Fibroblast of mammary gland (primary cell): ENCODE results near the gene PPP2R5B.
"Not testable (repeated sequence)": the region's sequence is repeated elsewhere in the genome, so short reads cannot be mapped to it uniquely, and the experiment has no call there.

Source experiments
- DNase-seq: peaks from one replicate; pipeline ENCODE4 v3.0.0-alpha.2; 2010; ENCODE audit warnings: low read depth
- H3K4me3 ChIP-seq: 2 replicates; pipeline ENCODE4 v1.5.1; 2011; ENCODE audit warnings: low read depth, mild to moderate bottlenecking, low read length, moderate library complexity; ENCODE audit not compliant: control insufficient read depth
- CTCF ChIP-seq: conservative IDR thresholded peaks from 2 replicates; pipeline ENCODE4 v1.5.1; 2011; ENCODE audit warnings: low read depth, low read length, inconsistent platforms; ENCODE audit not compliant: control insufficient read depth, insufficient read depth

The PPP2R5B gene

DNA sequence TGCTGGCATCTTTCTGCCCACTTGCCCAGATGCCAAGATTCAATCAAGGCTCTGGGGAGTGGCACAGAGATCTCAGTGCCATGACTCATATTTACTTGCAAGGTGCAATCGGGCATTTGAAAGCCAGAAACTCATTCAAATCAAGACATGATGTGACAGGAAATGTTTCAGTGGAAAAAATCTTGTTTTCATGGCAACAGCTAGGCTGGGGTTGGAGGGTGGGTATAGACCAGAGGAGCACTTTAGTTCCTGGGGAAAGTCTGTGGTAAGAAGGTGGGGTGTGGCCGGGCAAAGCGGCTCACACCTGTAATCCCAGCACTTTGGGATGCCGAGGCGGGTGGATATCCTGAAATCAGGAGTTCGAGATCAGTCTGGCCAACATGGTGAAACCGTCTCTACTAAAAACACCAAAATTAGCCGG lies 46.3 kb downstream of the PPP2R5B start:
- DNase-seq: no peak
- no peak for TF ChIP-seq CTCF
- H3K4me3 ChIP-seq: no peak overlapping the region

- no peak for TF ChIP-seq CTCF
- DNase-seq: peak; percentile 63
- peak within 1 kb of the TSS; percentile 22 for H3K4me3 ChIP-seq
These were observed 47.1 kb downstream of the PPP2R5B start, which contains the start of gene MAJIN for GRCh38 chr11:64971421-64972233. Gene MAJIN, minus strand, starts transcription at chr11:64972108. Its CDS starts 12,703 bp downstream, at chr11:64959405.

DNA sequence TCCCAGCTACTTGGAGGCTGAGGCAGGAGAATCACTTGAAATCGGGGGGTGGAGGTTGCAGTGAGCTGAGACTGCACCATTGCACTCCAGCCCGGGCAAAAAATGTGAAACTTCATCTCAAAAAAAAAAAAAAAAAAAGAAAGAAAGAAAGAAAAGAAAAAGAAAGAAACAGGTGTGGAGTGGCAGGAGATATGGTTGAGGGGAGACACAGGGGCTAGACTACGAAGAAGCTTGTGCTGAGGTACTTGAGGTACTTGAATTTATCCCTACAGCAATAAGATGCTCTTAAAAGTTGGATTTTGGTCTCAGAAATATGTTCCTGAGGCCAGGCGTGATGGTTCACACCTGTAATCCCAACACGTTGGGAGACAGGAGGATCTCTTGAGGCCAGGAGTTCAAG lies 49.6 kb downstream of the PPP2R5B start:
- DNase-seq: no peak
- TF ChIP-seq CTCF: no peak
- no peak overlapping the region for H3K4me3 ChIP-seq

- DNase-seq: no peak
- no peak overlapping the region for H3K4me3 ChIP-seq
- no peak for TF ChIP-seq CTCF
These were observed 52.2 kb downstream of the PPP2R5B start for GRCh38 chr11:64976651-64977050.

DNA sequence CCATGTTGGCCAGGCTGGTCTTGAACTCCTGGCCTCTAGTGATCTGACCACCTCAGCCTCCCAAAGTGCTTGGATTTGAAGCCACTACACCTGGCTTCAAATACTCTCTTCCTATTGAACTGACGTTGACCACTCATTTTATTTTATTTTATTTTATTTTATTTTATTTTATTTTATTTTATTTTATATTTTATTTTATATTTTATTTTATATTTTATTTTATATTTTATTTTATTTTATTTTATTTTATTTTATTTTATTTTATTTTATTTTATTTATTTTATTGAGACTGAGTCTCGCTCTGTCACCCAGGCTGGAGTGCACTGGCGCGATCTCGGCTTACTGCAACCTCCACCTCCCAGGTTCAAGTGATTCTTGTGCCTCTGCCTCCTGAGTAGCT lies 58.9 kb downstream of the PPP2R5B start:
- H3K4me3 ChIP-seq, DNase-seq: not testable (repeated sequence)
